C4-2B (cell line): ENCODE results near the gene PLCL2.

Experiments used
- H3K27ac ChIP-seq: fragments of 450-650 bp; 2 replicates; pipeline ENCODE4 v1.5.1; 2017
- ZFX ChIP-seq: fragments of 450-650 bp; IDR thresholded peaks from 2 replicates; pipeline ENCODE4 v1.6.1; 2017
- TF ChIP-seq, protein P1 (sequence below): fragments of 450-650 bp; conservative IDR thresholded peaks from 2 replicates; pipeline ENCODE4 v1.5.1; 2017; ENCODE audit warnings: mild to moderate bottlenecking

Gene PLCL2

DNA sequence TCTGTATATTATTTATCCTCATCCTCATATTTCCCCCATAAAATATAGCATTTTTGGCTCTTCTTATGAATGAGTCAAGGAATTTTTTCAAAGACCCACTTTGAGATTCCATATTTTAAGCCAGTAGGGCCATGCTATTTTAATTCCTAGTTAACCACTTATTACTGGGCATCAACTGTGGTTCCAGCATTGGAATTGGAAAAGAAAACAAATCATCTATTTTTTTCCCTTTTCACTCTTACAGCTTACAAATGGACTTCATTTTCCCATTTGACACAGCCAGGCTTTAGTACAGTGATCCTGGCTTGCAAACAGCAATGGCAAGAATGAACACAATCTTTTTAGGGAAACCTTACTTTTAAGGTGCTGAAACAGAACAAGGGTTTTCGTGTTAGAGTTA lies 19.4 kb upstream of the PLCL2 start:
- no peak overlapping the region for H3K27ac ChIP-seq
- no peak for TF ChIP-seq ZFX
- TF ChIP-seq, protein P1, sequence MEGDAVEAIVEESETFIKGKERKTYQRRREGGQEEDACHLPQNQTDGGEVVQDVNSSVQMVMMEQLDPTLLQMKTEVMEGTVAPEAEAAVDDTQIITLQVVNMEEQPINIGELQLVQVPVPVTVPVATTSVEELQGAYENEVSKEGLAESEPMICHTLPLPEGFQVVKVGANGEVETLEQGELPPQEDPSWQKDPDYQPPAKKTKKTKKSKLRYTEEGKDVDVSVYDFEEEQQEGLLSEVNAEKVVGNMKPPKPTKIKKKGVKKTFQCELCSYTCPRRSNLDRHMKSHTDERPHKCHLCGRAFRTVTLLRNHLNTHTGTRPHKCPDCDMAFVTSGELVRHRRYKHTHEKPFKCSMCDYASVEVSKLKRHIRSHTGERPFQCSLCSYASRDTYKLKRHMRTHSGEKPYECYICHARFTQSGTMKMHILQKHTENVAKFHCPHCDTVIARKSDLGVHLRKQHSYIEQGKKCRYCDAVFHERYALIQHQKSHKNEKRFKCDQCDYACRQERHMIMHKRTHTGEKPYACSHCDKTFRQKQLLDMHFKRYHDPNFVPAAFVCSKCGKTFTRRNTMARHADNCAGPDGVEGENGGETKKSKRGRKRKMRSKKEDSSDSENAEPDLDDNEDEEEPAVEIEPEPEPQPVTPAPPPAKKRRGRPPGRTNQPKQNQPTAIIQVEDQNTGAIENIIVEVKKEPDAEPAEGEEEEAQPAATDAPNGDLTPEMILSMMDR = no peak

DNA sequence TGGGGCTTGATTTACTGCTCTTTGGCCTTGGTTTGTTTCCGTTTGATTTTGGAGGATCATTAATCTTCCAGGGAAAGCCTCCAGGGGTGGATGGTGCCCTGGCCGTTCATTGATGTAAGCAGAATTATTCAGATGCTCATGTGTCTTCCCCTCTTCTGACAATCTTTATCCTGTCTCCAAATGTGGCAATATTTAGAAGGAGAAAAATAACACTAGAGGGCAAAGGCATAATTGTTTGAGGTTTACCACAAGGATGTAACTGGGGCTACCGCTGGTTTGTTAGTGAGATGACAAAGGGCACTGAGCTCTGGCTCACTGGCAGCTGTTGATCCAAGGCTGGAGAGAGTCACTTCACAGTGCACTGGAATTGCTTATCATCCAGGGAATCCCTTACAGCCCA lies 18.2 kb upstream of the PLCL2 start:
- TF ChIP-seq, protein P1 = no peak
- no peak for TF ChIP-seq ZFX
- H3K27ac ChIP-seq = no peak overlapping the region

DNA sequence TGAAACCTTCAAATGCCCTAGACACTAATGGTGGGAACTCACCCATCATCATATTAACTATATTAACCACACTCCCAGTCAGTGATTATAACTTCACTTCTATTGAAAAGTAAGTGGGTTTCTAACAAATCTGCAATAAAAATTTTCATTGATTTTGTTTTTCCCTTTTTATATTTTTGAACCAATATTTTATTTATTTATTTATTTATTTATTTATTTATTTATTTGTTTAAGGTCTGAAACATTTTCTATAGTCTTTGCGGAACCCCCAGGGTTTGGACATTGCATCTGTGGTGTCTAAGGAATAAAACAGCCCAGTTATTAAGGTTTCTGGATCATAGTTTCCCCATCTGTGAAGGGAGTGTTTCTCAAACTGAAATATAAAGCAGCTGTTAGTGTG lies 16.2 kb upstream of the PLCL2 start:
- no peak for TF ChIP-seq ZFX
- TF ChIP-seq, protein P1 = no peak
- H3K27ac ChIP-seq = no peak overlapping the region

DNA sequence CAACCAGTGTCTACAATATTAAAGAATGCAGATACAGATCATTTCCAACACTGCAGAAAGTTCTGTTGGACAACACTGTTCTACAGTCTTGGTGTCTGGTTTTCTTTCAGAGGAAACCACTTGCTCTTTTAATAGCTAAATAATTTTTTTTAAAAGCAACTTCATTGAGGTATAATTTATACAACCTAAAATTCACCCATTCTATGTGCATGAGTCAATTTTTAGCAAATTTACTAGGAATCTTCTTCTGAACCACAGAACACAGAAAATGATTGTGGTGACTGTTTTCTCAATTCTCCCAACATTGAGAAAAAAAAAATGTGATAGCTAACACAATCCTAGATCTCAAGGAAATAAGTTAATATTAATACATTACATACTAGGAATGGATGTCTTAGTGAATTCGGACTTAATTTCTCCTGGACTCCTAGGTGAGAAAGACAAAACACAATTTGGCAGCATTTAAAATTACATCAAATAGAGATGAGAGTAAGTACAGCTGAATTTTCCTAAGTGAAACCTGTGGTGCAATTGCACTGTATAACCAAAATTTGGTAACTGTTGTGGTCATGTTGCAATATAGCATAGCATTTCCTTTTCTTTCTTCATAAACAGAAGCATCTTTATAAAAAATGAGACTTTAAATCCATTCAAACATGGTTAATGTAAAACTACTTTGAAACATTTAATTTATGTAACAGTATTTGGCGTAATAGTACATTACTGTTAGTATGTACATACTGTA lies 15.3 kb upstream of the PLCL2 start:
- H3K27ac ChIP-seq = no peak overlapping the region
- TF ChIP-seq ZFX = no peak
- TF ChIP-seq, protein P1 = no peak

DNA sequence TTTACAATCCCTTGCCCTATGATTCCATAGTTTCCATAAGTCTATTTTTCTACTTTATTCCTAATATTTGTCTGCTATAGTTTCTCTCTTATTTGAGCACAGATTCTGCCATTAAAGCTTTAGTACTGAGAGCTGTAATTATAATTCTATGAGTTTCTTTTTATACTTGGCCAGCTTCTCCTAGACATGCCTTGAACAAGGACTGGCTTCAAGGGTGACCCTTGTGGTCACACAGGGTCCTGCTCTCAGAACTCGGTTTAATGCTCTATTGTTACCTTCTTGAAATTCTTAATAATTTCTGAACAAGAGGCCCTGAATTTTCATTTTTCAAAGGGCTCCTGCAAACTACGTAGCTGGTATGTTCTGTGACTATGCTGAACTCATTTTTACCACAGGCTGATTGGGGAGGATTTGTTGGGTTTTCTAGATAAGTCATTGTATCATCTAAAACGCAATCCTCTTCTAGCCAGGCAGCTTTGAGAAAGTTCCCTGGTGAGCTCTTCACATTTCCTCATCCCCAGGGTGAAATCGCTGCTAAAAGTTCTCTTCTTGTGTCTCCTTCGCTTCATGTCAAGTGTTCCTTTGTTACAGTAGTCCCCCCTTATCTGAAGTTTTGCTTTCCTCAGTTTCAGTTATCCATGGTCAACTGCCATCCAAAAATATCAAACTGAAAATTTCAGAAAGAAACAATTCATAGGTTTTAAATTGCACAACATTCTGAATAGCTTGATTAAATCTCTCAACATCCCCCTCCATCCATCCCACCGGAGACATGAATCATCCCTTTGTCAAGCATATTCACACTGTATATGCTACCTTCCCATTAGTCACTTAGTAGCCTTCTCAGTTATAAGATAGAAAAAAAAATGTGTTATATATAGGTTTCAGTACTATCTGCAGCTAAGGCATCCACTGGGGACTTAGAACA lies 12.6 kb upstream of the PLCL2 start:
- no peak overlapping the region for H3K27ac ChIP-seq
- TF ChIP-seq, protein P1 = no peak
- TF ChIP-seq ZFX = no peak

DNA sequence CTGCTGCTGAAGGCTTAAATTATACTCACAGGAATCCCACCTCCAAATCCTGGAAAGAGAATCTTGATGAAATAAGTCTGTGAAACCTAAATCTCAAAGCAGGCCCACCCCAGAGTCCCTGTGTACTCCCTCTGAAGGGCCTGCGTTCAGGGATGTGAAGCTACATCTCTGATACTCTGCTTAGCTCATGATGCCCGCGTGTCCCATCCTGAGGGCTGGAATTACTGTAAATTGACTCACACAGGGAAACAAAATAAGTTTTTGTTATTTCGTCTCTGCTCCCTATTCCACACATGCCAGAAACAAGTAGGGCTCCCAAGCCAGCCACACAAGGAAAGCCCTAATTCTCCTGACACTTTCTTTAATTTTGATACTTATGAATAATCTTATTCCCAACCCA lies 10.9 kb upstream of the PLCL2 start:
- TF ChIP-seq ZFX = no peak
- TF ChIP-seq, protein P1 = no peak
- H3K27ac ChIP-seq = no peak overlapping the region
